IMR-90 (cell line): Measurements from ENCODE around the gene TUSC1. TPM values are rescaled to one million over a fixed set of nuclear protein-coding genes. Genes with fewer than 3 reads are reported as not detected.
"Not testable (repeated sequence)": the region's sequence is repeated elsewhere in the genome, so short reads cannot be mapped to it uniquely, and the experiment has no call there.

Source experiments
- ATAC-seq: fragments of 200-7000 bp; cut with Tn5 transposase; 2 replicates; pipeline ENCODE4 v1.9.1; 2020; ENCODE audit warnings: low read depth, mild to moderate bottlenecking, moderate library complexity
- BruUV-seq: library from RNA; stranded (reverse); fragments of 400-500 nt; replicated peaks from 2 replicates; lab custom pipeline; 2021; lab: Mats Ljungman, UMichigan
- CTCF ChIA-PET: fragments of 300-600 bp; formaldehyde crosslinking; extraction: SDS; loops from one replicate; lab custom pipeline; 2021; ENCODE audit warnings: antibody characterized with exemption; lab: Yijun Ruan, JAX
- POLR2A ChIA-PET: fragments of 300-600 bp; sonication (Branson Sonifier 250); formaldehyde crosslinking; loops from one replicate; lab custom pipeline; 2022; ENCODE audit warnings: antibody characterized with exemption; ENCODE audit not compliant: unreplicated experiment; lab: Charles Lee
- DNase-seq: peaks from one replicate; pipeline ENCODE4 v3.0.0; 2013
- H2AFZ ChIP-seq: replicated peaks from 2 replicates; pipeline ENCODE3; 2013; ENCODE audit warnings: low read length, mild to moderate bottlenecking; ENCODE audit not compliant: poor library complexity
- H2AK5ac ChIP-seq: 2 replicates; pipeline ENCODE4 v1.6.1; 2013; ENCODE audit warnings: low read depth, low read length, inconsistent platforms
- H2AK9ac ChIP-seq: replicated peaks from 2 replicates; pipeline ENCODE3; 2013; ENCODE audit warnings: mild to moderate bottlenecking, low read depth, low read length, moderate library complexity; ENCODE audit not compliant: poor library complexity
- H2BK120ac ChIP-seq: 2 replicates; pipeline ENCODE4 v1.6.1; 2013; ENCODE audit warnings: low read depth, low read length, inconsistent platforms
- H2BK15ac ChIP-seq: 3 replicates; pipeline ENCODE4 v1.6.1; 2013; ENCODE audit warnings: low read depth, low read length, inconsistent platforms
- H2BK20ac ChIP-seq: 2 replicates; pipeline ENCODE4 v1.6.1; 2013; ENCODE audit warnings: low read depth, mild to moderate bottlenecking, inconsistent platforms, low read length, moderate library complexity
- H2BK5ac ChIP-seq: 2 replicates; pipeline ENCODE4 v1.6.1; 2013; ENCODE audit warnings: mild to moderate bottlenecking, low read depth, low read length, inconsistent platforms; ENCODE audit not compliant: poor library complexity, severe bottlenecking
- H3K14ac ChIP-seq: replicated peaks from 2 replicates; pipeline ENCODE4 v1.6.1; 2013; ENCODE audit warnings: low read depth, low read length, inconsistent platforms
- H3K18ac ChIP-seq: 2 replicates; pipeline ENCODE4 v1.6.1; 2013; ENCODE audit warnings: low read depth, low read length, control low read depth
- H3K23ac ChIP-seq: 2 replicates; pipeline ENCODE4 v1.6.1; 2013; ENCODE audit warnings: low read depth, low read length, inconsistent platforms
- H3K27ac ChIP-seq: 2 replicates; pipeline ENCODE4 v1.5.1; 2013; ENCODE audit warnings: mild to moderate bottlenecking, control low read depth, low read length; ENCODE audit not compliant: insufficient read depth
- H3K27me3 ChIP-seq: 2 replicates; pipeline ENCODE4 v1.6.1; 2013; ENCODE audit warnings: low read length; ENCODE audit not compliant: control insufficient read depth, insufficient read depth
- H3K36me3 ChIP-seq: 2 replicates; pipeline ENCODE4 v1.6.1; 2013; ENCODE audit warnings: low read length, mixed read lengths; ENCODE audit not compliant: control insufficient read depth, insufficient read depth
- H3K4ac ChIP-seq: 2 replicates; pipeline ENCODE4 v1.6.1; 2013; ENCODE audit warnings: low read depth, low read length, inconsistent platforms
- H3K4me1 ChIP-seq: 2 replicates; pipeline ENCODE4 v1.6.1; 2013; ENCODE audit warnings: low read length, mixed read lengths; ENCODE audit not compliant: control insufficient read depth, insufficient read depth
- H3K4me2 ChIP-seq: 2 replicates; pipeline ENCODE4 v1.6.1; 2013; ENCODE audit warnings: low read depth, mild to moderate bottlenecking, control low read depth, low read length, moderate library complexity
- H3K4me3 ChIP-seq: 2 replicates; pipeline ENCODE4 v1.5.1; 2013; ENCODE audit warnings: low read depth, mild to moderate bottlenecking, control low read depth, low read length, moderate library complexity; ENCODE audit not compliant: insufficient read depth
- H3K56ac ChIP-seq: 2 replicates; pipeline ENCODE4 v1.6.1; 2013; ENCODE audit warnings: low read length, inconsistent platforms; ENCODE audit not compliant: insufficient read depth; ENCODE audit errors: extremely low read depth
- H3K79me1 ChIP-seq, 2 experiments: 2 replicates each; pipeline ENCODE4 v1.6.1; 2013; ENCODE audit warnings: low read length in 2 of 2, inconsistent platforms in 1 of 2, low read depth in 1 of 2
- H3K9ac ChIP-seq: 2 replicates; pipeline ENCODE4 v1.6.1; 2013; ENCODE audit warnings: low read depth, low read length, control low read depth
- H3K9me1 ChIP-seq: 2 replicates; pipeline ENCODE4 v1.6.1; 2013; ENCODE audit warnings: low read length, inconsistent platforms; ENCODE audit not compliant: insufficient read depth
- H3K9me3 ChIP-seq: 2 replicates; pipeline ENCODE4 v1.6.1; 2013; ENCODE audit warnings: low read length; ENCODE audit not compliant: control insufficient read depth, insufficient read depth
- H4K20me1 ChIP-seq: 2 replicates; pipeline ENCODE4 v1.6.1; 2013; ENCODE audit warnings: low read length, inconsistent platforms; ENCODE audit not compliant: insufficient read depth
- H4K5ac ChIP-seq: 2 replicates; pipeline ENCODE4 v1.6.1; 2013; ENCODE audit warnings: mild to moderate bottlenecking, low read depth, low read length, control low read depth
- H4K8ac ChIP-seq, 2 experiments: 2 replicates each; pipeline ENCODE4 v1.6.1; 2013; ENCODE audit warnings: low read depth in 2 of 2, low read length in 2 of 2, control low read depth in 1 of 2, inconsistent platforms in 1 of 2
- H4K91ac ChIP-seq: 2 replicates; pipeline ENCODE4 v1.6.1; 2013; ENCODE audit warnings: low read depth, low read length, inconsistent platforms; ENCODE audit not compliant: insufficient read depth
- NFE2L2 ChIP-seq: fragments of 150-350 bp; IDR thresholded peaks from 2 replicates; pipeline ENCODE4 v1.6.1; 2016; ENCODE audit warnings: low read depth, mild to moderate bottlenecking, low read length
- WGBS, 2 experiments: methylation state at CpG; one replicate each; pipeline versions ENCODE4 v1.1.5 to v1.1.7; 2013; ENCODE audit warnings: missing lambda C conversion rate in 2 of 2; ENCODE audit not compliant: insufficient read length in 1 of 2; ENCODE audit errors: extremely low coverage in 2 of 2; 5-methylcytosine and 5-hydroxymethylcytosine counted together
- dilution Hi-C: fragments of 300-500 bp; cut with HindIII; formaldehyde crosslinking; loops from one replicate; pipeline ENCODE4 v1.14.3; 2018; ENCODE audit warnings: low sequenced_read_pairs; ENCODE audit not compliant: unreplicated experiment
- in situ Hi-C: fragments of 300-500 bp; cut with MboI; formaldehyde crosslinking; loops from 3 replicates; pipeline ENCODE4 v1.14.3; 2019; ENCODE audit warnings: low sequenced_read_pairs, inconsistent platforms, mixed read lengths
- intact Hi-C: fragments of 100-400 bp; cut with micrococcal nuclease; formaldehyde crosslinking; loops from 2 replicates; pipeline ENCODE4 v1.10.0; 2022
- polyA plus RNA-seq, 3 experiments: library from polyadenylated mRNA; depleted of rRNA; stranded (reverse); fragments of >200 nt; gene quantifications; 2 replicates each; pipeline ENCODE4 v1.2.3, GENCODE V29; 2012; ENCODE audit warnings: low replicate concordance in 1 of 3
- total RNA-seq: library from RNA; depleted of rRNA; stranded (reverse); fragments of >200 nt; gene quantifications from 2 replicates; pipeline ENCODE4 v1.2.3, GENCODE V29; 2012

The TUSC1 gene
- total and polyA plus RNA-seq, 2 of the 4 experiments (the other 2 are of a cell fraction): 2.0 to 4.4 TPM

GRCh38 chr9:25700899-25701298 is 22.7 kb upstream of the TUSC1 start:
- peak overlapping the region; percentile 68; the same call in 1 of the 2 replicates for H2BK120ac ChIP-seq
- H2AK9ac ChIP-seq, POLR2A ChIA-PET, H4K91ac ChIP-seq, H3K79me1 ChIP-seq, H3K23ac ChIP-seq, H3K9me3 ChIP-seq, H3K14ac ChIP-seq, H2BK15ac ChIP-seq, H4K20me1 ChIP-seq, BruUV-seq, H3K4me2 ChIP-seq, H3K27me3 ChIP-seq, H3K4me3 ChIP-seq, dilution Hi-C loops, H3K36me3 ChIP-seq, H2AK5ac ChIP-seq, H4K8ac ChIP-seq, ATAC-seq, CTCF ChIA-PET, H3K18ac ChIP-seq, H3K9ac ChIP-seq, intact Hi-C loops, H2AFZ ChIP-seq, H4K5ac ChIP-seq, H3K56ac ChIP-seq, H3K4me1 ChIP-seq, H3K9me1 ChIP-seq, H3K27ac ChIP-seq, H3K4ac ChIP-seq, in situ Hi-C loops: not testable (repeated sequence)
- peak; percentile 63 for DNase-seq
- peak; percentile 47; the same call in 1 of the 2 replicates for TF ChIP-seq NFE2L2
- peak overlapping the region; percentile 2 for H2BK5ac ChIP-seq
- no CpG with 5 or more reads among the region's 3 CpGs for WGBS, 2 experiments
- H2BK20ac ChIP-seq: peak overlapping the region; percentile 71; the same call in 1 of the 2 replicates
